22Rv1 (cell line): ENCODE measurements around the gene PDGFD.

Source experiments
- CTCF ChIP-seq: fragments of 450-650 bp; IDR thresholded peaks from 2 replicates; pipeline ENCODE4 v1.5.1; 2017; ENCODE audit warnings: mild to moderate bottlenecking
- ZFX ChIP-seq: fragments of 450-650 bp; IDR thresholded peaks from 2 replicates; pipeline ENCODE4 v1.6.1; 2017; ENCODE audit warnings: antibody characterized with exemption, borderline replicate concordance

GRCh38 chr11:104118105-104118744 lies 45.7 kb downstream of the PDGFD start:
- TF ChIP-seq CTCF (no peak), ZFX (no peak)
